ENCODE measurements around the gene OXSR1.

DNA sequence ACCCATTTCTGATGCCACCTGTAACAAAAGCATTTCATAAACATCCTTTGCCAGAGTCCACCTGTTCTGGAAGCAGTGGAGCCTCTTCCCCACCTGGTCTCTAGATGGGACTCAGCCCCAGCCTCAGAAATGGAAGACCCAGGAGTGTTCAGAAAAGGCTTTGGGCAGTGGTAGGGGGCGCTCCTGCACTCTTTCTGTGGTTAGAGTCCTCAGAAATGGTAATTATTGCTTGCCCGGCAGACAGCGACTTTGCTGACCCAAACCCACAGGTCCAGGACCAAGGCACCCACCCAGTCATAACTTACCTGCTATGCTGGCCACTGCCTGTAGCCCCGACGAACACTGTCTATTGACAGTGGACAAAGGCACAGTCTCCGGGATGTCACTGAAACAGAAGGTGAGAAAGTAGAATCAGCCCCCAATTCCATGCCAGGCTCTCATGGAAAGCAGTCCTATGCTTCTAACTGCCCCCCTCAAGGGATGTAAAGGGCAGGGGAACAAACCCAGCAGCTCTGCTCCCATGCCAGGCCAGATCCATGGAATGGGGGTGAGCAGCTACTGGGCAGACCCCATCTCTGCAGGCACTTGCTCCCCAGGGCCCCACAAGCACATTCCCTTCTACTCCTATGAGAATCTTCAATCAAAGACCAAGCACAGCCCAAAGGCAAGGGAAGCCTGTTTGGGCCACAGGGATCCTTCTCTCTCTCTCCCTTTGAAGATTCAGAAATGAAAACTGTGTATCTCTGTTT lies 33.5 kb upstream of the OXSR1 start:
- TF ChIP-seq, protein P1, sequence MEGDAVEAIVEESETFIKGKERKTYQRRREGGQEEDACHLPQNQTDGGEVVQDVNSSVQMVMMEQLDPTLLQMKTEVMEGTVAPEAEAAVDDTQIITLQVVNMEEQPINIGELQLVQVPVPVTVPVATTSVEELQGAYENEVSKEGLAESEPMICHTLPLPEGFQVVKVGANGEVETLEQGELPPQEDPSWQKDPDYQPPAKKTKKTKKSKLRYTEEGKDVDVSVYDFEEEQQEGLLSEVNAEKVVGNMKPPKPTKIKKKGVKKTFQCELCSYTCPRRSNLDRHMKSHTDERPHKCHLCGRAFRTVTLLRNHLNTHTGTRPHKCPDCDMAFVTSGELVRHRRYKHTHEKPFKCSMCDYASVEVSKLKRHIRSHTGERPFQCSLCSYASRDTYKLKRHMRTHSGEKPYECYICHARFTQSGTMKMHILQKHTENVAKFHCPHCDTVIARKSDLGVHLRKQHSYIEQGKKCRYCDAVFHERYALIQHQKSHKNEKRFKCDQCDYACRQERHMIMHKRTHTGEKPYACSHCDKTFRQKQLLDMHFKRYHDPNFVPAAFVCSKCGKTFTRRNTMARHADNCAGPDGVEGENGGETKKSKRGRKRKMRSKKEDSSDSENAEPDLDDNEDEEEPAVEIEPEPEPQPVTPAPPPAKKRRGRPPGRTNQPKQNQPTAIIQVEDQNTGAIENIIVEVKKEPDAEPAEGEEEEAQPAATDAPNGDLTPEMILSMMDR (IDR thresholded peaks at IDR 0.05): no peak
- no peak for TF ChIP-seq EP300 (IDR thresholded peaks at IDR 0.05)
- no peak for TF ChIP-seq POLR2A (IDR thresholded peaks at IDR 0.05)

All from stomach (tissue), 4 donors.